ENCODE measurements around the gene EPHA2. TPM values are rescaled to one million over a fixed set of nuclear protein-coding genes. Genes with fewer than 3 reads are reported as not detected.

The EPHA2 gene
- total and polyA plus RNA-seq, 4 donors = 17.5 to 35.6 (median 20.5) TPM

GRCh38 chr1:16135501-16135900 lies 20.4 kb downstream of the EPHA2 start:
- no peaks in the 10 kb centered on the region for H3K27me3 ChIP-seq (ENCODE audit: control insufficient read depth in 3 of 3, insufficient read depth in 3 of 3, low read length in 2 of 3)
- no peaks in the 10 kb centered on the region for H3K9me3 ChIP-seq (ENCODE audit: control insufficient read depth in 4 of 4, insufficient read depth in 3 of 4, low read length in 3 of 4)
- no peak for DNase-seq

GRCh38 chr1:16134906-16135305 lies 21.0 kb downstream of the EPHA2 start:
- no peak for ATAC-seq (ENCODE audit: insufficient read depth, low FRiP score)
- H3K4me3 ChIP-seq = no peak overlapping the region
- peaks cover 0 to 11% (median 0%) of the 10 kb centered on the region in 5 donors for H3K4me1 ChIP-seq (ENCODE audit: control insufficient read depth in 5 of 5, insufficient read depth in 5 of 5, low read length in 5 of 5)
- H3K27ac ChIP-seq (ENCODE audit: low read depth in 1 of 2, low read length in 1 of 2) = no peak overlapping the region
- 96 to 98% methylated on average over 16 of the region's 16 CpGs for WGBS, 2 donors
- H3K9me3 ChIP-seq (ENCODE audit: control insufficient read depth in 4 of 4, insufficient read depth in 3 of 4, low read length in 3 of 4) = no peaks in the 10 kb centered on the region
- H3K9ac ChIP-seq (ENCODE audit: insufficient read depth in 1 of 2, low read length in 2 of 2) = no peak overlapping the region
- TF ChIP-seq, protein P1, sequence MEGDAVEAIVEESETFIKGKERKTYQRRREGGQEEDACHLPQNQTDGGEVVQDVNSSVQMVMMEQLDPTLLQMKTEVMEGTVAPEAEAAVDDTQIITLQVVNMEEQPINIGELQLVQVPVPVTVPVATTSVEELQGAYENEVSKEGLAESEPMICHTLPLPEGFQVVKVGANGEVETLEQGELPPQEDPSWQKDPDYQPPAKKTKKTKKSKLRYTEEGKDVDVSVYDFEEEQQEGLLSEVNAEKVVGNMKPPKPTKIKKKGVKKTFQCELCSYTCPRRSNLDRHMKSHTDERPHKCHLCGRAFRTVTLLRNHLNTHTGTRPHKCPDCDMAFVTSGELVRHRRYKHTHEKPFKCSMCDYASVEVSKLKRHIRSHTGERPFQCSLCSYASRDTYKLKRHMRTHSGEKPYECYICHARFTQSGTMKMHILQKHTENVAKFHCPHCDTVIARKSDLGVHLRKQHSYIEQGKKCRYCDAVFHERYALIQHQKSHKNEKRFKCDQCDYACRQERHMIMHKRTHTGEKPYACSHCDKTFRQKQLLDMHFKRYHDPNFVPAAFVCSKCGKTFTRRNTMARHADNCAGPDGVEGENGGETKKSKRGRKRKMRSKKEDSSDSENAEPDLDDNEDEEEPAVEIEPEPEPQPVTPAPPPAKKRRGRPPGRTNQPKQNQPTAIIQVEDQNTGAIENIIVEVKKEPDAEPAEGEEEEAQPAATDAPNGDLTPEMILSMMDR (IDR thresholded peaks at IDR 0.05; ENCODE audit: control extremely low read depth, extremely low read depth) = no peak
- no peaks in the 10 kb centered on the region for H3K27me3 ChIP-seq (ENCODE audit: control insufficient read depth in 3 of 3, insufficient read depth in 3 of 3, low read length in 2 of 3)
- no peak for DNase-seq
- peaks cover 0 to 65% (median 15%) of the 10 kb centered on the region in 4 donors for H3K36me3 ChIP-seq (ENCODE audit: control insufficient read depth in 4 of 4, insufficient read depth in 4 of 4, low read length in 4 of 4)

More at GRCh38 chr1:16135501-16135900, 20.4 kb downstream of the EPHA2 start:
- WGBS, 2 donors = 84 to 89% methylated on average over 12 of the region's 12 CpGs
- H3K9ac ChIP-seq (ENCODE audit: insufficient read depth in 1 of 2, low read length in 2 of 2) = no peak overlapping the region
- no peak overlapping the region for H3K27ac ChIP-seq (ENCODE audit: low read depth in 1 of 2, low read length in 1 of 2)
- no peak for ATAC-seq (ENCODE audit: insufficient read depth, low FRiP score)
- TF ChIP-seq, protein P1 (IDR thresholded peaks at IDR 0.05; ENCODE audit: control extremely low read depth, extremely low read depth) = no peak
- H3K4me1 ChIP-seq (ENCODE audit: control insufficient read depth in 5 of 5, insufficient read depth in 5 of 5, low read length in 5 of 5) = peaks cover 0 to 11% (median 0%) of the 10 kb centered on the region in 5 donors
- H3K36me3 ChIP-seq (ENCODE audit: control insufficient read depth in 4 of 4, insufficient read depth in 4 of 4, low read length in 4 of 4) = peaks cover 0 to 60% (median 15%) of the 10 kb centered on the region in 4 donors
- H3K4me3 ChIP-seq = no peak overlapping the region

DNA sequence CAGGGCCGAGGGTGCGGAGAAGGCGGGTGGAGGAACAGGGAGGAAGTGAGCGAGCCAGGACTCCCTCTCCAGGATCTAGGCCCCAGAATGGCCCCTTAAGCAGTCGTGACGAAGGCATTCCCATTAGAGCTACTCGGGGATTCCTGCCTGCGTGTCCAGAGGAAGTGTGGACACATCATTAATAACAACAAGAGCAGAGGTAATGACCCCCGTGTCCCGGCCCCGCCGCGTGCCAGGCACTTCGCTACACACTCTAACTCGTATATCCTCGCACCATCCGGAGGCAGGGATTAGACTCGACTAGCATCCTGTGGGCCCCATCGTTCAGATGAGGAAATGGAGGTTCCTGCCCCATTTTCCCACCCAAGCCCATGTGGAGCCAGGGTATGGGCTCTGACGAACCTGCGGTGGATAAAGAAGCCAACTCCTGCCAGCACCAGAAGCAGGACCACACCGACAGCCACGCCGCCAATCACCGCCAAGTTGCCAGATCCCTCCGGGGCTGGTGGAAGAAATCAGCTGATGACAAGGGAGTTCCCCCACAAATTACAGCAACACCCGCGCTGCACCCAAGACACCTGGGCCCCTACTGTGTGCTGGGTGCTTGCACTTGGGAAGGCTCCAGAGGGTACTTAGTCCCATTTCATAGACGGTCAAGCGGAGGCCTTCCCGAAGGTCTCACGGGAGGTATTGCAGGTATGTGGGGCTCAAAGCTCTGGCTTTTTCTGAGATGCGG lies 21.6 kb downstream of the EPHA2 start:
- H3K9ac ChIP-seq (ENCODE audit: insufficient read depth in 1 of 2, low read length in 2 of 2) = no peak overlapping the region
- H3K27me3 ChIP-seq (ENCODE audit: control insufficient read depth in 3 of 3, insufficient read depth in 3 of 3, low read length in 2 of 3) = no peaks in the 10 kb centered on the region
- no peak overlapping the region for H3K4me3 ChIP-seq
- H3K27ac ChIP-seq (ENCODE audit: low read depth in 1 of 2, low read length in 1 of 2) = no peak overlapping the region
- 84% methylated on average over 33 of the region's 33 CpGs for WGBS, 2 donors
- DNase-seq (peak in 2 of 3 donors; percentile 44 to 47), ATAC-seq (ENCODE audit: insufficient read depth, low FRiP score) (no peak)
- H3K4me1 ChIP-seq (ENCODE audit: control insufficient read depth in 5 of 5, insufficient read depth in 5 of 5, low read length in 5 of 5) = peaks cover 0 to 9% (median 0%) of the 10 kb centered on the region in 5 donors
- no peaks in the 10 kb centered on the region for H3K9me3 ChIP-seq (ENCODE audit: control insufficient read depth in 4 of 4, insufficient read depth in 3 of 4, low read length in 3 of 4)
- H3K36me3 ChIP-seq (ENCODE audit: control insufficient read depth in 4 of 4, insufficient read depth in 4 of 4, low read length in 4 of 4) = peaks cover 0 to 72% (median 16%) of the 10 kb centered on the region in 4 donors
- TF ChIP-seq, protein P1 (IDR thresholded peaks at IDR 0.05; ENCODE audit: control extremely low read depth, extremely low read depth) = no peak

All from lung (tissue), 12 donors.